GM20000 (cell line): ENCODE measurements around the gene LAS1L.

ENCODE experiments used
- DNase-seq: peaks from one replicate; pipeline ENCODE4 v3.0.0; 2012; ENCODE audit warnings: low spot score
- TF ChIP-seq, protein P1 (sequence below): IDR thresholded peaks from 2 replicates; pipeline ENCODE4 v1.5.1; 2012; ENCODE audit warnings: mild to moderate bottlenecking, control low read depth; ENCODE audit errors: extremely low read depth, missing control alignments

Gene LAS1L

DNA sequence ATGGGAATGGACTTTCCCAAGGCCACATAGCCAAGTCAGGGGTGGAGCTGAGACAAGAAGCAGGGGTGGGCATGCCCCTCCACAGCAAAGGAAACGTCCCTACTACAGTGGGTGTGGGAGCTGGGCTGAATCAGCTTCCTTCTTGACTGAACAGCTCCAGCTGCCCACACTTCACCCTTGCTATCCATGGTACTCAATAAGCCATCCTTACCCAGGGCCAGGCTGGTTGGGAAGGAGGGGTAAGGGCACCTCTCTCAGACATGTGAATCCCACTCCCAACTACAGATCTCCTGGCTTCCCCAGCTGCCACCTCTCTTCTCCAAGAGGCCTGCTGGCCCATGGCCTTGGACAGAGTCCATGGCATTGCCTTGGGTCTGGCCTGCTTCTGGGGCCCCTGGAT, 21.0 kb downstream of the LAS1L start:
- TF ChIP-seq, protein P1, sequence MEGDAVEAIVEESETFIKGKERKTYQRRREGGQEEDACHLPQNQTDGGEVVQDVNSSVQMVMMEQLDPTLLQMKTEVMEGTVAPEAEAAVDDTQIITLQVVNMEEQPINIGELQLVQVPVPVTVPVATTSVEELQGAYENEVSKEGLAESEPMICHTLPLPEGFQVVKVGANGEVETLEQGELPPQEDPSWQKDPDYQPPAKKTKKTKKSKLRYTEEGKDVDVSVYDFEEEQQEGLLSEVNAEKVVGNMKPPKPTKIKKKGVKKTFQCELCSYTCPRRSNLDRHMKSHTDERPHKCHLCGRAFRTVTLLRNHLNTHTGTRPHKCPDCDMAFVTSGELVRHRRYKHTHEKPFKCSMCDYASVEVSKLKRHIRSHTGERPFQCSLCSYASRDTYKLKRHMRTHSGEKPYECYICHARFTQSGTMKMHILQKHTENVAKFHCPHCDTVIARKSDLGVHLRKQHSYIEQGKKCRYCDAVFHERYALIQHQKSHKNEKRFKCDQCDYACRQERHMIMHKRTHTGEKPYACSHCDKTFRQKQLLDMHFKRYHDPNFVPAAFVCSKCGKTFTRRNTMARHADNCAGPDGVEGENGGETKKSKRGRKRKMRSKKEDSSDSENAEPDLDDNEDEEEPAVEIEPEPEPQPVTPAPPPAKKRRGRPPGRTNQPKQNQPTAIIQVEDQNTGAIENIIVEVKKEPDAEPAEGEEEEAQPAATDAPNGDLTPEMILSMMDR: no peak
- no peak for DNase-seq

DNA sequence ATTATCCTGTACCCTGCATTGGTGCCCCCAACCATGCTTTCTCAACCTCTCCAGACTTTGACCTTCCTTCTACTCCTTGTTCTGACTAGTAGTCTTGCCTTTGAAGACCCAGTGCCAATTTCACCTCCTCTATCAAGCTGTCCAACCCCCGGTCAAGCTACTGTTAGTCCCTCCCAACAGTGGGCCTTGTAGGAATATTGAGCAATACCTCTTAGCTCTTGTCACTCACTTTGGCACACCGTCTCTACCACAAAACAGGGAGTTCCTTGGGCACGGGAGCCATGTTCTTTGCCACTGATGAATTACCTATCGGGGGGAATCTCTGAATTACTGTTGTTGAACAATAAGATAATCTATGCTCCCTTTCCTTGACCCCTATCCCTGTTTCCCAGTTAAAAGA, 25.2 kb downstream of the LAS1L start:
- TF ChIP-seq, protein P1: no peak
- no peak for DNase-seq

DNA sequence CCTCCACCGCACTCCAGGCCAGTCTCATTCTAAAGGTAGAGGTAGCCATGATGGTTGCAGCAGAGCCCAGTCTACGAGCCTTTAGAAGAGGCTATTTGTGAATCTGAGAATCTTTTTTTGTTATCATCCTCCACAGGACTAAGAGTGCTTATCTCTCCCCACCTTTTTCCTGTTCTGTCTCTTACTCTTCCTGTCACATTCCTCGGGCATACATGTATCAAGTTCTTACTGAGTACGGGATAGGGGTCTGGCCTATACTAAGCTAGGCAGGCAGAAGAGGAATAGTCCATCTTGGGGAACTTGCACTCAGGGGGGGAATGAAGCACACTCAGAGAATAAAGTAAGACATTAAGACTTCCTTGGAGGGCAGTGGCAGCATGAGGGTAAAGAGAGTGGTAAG, 25.7 kb downstream of the LAS1L start:
- TF ChIP-seq, protein P1: no peak
- DNase-seq: no peak

DNA sequence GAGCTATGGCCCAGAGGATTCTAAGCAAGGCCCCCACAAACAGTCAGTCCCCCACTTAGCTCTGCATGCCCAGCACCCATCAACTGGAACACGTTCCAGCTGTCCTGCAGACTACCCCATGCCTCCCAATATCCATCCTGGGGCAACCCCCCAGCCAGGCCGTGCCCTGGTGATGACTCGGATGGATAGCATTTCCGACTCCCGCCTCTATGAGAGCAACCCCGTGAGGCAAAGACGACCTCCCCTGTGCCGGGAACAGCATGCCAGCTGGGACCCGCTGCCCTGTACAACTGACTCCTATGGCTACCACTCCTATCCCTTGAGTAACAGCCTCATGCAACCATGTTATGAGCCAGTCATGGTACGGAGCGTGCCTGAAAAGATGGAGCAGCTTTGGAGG, 32.0 kb downstream of the LAS1L start:
- DNase-seq: no peak
- TF ChIP-seq, protein P1: no peak

DNA sequence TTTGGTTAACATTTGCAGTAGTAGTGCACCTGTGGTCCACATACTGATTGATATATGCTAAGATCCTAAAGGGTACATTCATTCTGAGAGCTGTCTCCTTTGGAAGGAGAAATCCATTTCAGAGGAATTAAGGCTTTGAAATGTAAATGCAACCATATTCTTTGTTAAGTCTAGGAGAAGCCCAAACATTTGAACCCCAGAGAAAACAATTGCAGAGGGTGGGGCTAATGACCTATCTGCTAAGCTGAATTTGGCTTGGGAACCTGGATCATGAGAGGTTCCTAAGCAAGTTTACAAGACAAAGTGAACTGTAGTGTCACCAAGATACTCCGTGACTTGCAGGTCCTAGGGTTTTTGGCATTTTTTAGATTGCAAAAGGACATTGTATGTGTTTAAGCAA, 41.2 kb downstream of the LAS1L start:
- TF ChIP-seq, protein P1: no peak
- DNase-seq: no peak

DNA sequence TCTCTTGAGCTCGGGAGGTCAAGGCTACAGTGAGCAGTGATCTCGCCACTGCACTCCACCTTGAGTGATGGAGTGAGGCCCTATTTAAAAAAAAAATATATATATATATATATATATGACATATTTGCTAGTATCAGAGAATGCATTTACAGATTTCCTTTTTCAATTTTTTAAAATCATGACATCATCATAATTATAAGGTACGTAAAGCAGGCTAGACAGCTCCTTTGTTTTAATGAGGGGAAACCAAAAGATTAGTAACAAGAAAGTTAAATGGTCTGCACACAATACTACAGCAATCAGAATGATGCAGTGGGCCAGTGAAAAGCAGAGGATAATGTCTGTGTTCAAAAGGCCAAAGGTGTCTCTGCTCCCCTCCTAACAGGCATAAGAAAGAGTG, 43.0 kb downstream of the LAS1L start:
- TF ChIP-seq, protein P1: no peak
- no peak for DNase-seq

DNA sequence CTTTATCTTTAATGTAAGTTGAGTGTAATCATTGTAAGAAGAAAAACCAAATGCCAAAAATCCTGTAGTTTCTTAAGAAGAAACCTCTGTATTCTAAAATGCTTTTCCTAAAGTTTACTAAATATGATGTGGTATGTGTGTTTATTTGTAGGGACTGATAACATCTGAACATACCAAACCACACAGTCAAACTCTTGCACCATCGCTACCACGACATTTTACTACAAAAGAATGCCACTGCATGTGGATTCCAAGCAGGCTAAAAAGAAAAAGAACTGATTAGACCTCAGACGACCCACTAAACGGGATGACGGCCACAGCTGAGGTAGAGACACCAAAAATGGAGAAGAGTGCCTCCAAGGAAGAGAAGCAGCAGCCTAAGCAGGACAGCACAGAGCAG, 46.1 kb downstream of the LAS1L start:
- TF ChIP-seq, protein P1: no peak
- no peak for DNase-seq
